Natural killer cell treated with Interleukin-12 subunit alpha and Interleukin-12 subunit beta and Interleukin-15 and Interleukin-18, amount 100 ng/mL, for 72 hours (primary cell): ENCODE measurements around the gene KRTAP4-7. TPM values are rescaled to one million over a fixed set of nuclear protein-coding genes. Genes with fewer than 3 reads are reported as not detected.
"Not testable (repeated sequence)": the region's sequence is repeated elsewhere in the genome, so short reads cannot be mapped to it uniquely, and the experiment has no call there.

ENCODE experiments used
- ATAC-seq, 2 donors: fragments of 150-1000 bp; cut with Tn5 transposase in 1 of 2; sonication (Bioruptor Pico), chemical (Tn5 transposase) in 1 of 2; 2 replicates each; pipeline ENCODE4 v1.10.0; 2021
- DNase-seq: peaks from one replicate; pipeline ENCODE4 v3.0.0; 2022; ENCODE audit warnings: low spot score
- H3K27ac Mint-ChIP-seq, 2 donors: 1 replicate in 1 of 2; 2 replicates in 1 of 2; pipeline ENCODE4 v1.8.0; 2022; ENCODE audit warnings: mixed read lengths in 2 of 2, mild to moderate bottlenecking in 1 of 2, moderate library complexity in 1 of 2
- H3K27me3 Mint-ChIP-seq, 2 donors: 1 replicate in 1 of 2; 2 replicates in 1 of 2; pipeline ENCODE4 v1.8.0; 2022; ENCODE audit warnings: mixed read lengths in 2 of 2
- H3K36me3 Mint-ChIP-seq: one replicate; pipeline ENCODE4 v1.8.0; 2022; ENCODE audit warnings: mixed read lengths
- H3K4me1 Mint-ChIP-seq, 2 donors: 1 replicate in 1 of 2; 2 replicates in 1 of 2; pipeline ENCODE4 v1.8.0; 2022; ENCODE audit warnings: low read depth in 2 of 2, mixed read lengths in 2 of 2, mild to moderate bottlenecking in 1 of 2
- H3K4me3 Mint-ChIP-seq: one replicate; pipeline ENCODE4 v1.8.0; 2022; ENCODE audit warnings: mixed read lengths
- H3K9me3 Mint-ChIP-seq: 2 replicates; pipeline ENCODE4 v1.8.0; 2022; ENCODE audit warnings: mixed read lengths
- total RNA-seq, 2 donors: library from RNA; stranded (reverse); gene quantifications; one replicate each; pipeline ENCODE4 v1.2.3, GENCODE V29; 2022

KRTAP4-7 gene
- total RNA-seq: not detected

DNA sequence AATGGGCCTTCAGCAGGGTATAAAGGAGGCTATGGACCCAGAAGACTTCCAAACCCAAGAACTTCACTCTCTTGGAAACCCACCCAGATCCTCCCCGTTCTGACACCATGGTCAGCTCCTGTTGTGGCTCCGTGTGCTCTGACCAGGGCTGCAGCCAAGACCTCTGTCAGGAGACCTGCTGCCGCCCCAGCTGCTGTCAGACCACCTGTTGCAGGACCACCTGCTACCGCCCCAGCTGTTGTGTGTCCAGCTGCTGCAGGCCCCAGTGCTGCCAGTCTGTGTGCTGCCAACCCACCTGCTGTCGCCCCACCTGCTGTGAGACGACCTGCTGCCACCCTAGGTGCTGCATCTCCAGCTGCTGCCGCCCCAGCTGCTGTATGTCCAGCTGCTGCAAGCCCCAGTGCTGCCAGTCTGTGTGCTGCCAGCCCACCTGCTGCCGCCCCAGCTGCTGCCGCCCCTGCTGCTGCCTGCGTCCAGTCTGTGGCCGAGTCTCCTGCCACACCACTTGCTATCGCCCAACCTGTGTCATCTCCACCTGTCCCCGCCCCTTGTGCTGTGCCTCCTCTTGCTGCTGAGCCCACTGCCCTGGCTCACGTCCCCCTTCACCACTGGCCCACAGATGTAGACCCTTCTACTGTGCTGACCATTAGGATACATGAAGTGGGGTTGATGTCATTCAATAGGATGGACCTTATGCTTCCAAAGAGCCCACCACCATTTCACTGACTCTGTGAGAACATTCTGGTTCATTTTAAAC lies at the start of gene KRTAP4-7:
Gene KRTAP4-7 (plus strand): TSS at position 51 of the 757 bp plus-strand sequence. CDS start 57 bp downstream, at position 108.
- not testable (repeated sequence) for H3K9me3 Mint-ChIP-seq, ATAC-seq, H3K4me1 Mint-ChIP-seq, H3K27ac Mint-ChIP-seq, H3K36me3 Mint-ChIP-seq, DNase-seq, H3K4me3 Mint-ChIP-seq
- peaks cover 17 to 28% of the 10 kb centered on the region in 2 donors for H3K27me3 Mint-ChIP-seq

DNA sequence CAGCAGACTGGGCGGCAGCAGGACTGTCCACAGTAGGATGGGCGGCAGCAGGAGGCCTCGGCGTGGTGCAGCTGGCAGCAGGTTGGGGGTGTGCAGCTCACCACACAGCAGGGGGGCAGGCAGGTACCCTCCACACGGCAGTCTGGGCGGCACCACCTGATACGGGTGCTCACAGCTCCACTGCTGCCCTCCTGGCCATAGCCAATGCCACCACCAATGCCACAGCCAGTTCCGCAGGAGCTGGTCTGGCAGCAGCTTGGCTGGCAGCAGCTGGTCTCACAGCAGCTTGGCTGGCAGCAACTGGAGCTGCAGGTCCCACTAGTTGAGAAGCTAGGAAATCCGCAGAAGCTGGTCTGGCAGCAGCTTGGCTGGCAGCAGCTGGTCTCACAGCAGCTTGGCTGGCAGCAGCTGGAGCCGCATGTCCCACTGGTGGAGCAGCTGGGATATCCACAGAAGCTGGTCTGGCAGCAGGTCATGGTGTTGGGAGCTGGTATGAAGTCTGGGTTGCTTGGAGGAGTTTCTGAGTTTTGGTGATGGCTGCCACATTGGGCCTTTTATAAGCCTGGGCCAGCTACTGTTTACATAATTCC lies 49.5 kb upstream of the KRTAP4-7 start, which contains the start of gene KRTAP1-3:
Gene KRTAP1-3 (minus strand): TSS at position 529 of the 590 bp plus-strand sequence. CDS start 53 bp downstream, at position 476.
- DNase-seq, H3K27ac Mint-ChIP-seq, H3K4me3 Mint-ChIP-seq, H3K4me1 Mint-ChIP-seq, H3K36me3 Mint-ChIP-seq, H3K9me3 Mint-ChIP-seq: not testable (repeated sequence)
- H3K27me3 Mint-ChIP-seq: peaks cover 33 to 52% of the 10 kb centered on the region in 2 donors
- peak; percentile 28 to 31 for ATAC-seq

GRCh38 chr17:41037853-41038350 lies 46.0 kb upstream of the KRTAP4-7 start:
- no peak for ATAC-seq
- H3K4me3 Mint-ChIP-seq: no peak overlapping the region
- no peak for DNase-seq

GRCh38 chr17:41040783-41041571 lies 43.0 kb upstream of the KRTAP4-7 start, which contains the start of gene KRTAP1-1:
TSS of gene KRTAP1-1 (minus strand) at chr17:41041450. CDS start at chr17:41041397, 53 bp downstream.
- H3K4me3 Mint-ChIP-seq, H3K4me1 Mint-ChIP-seq, H3K36me3 Mint-ChIP-seq, H3K9me3 Mint-ChIP-seq, ATAC-seq, H3K27ac Mint-ChIP-seq, DNase-seq: not testable (repeated sequence)
- peaks cover 30 to 41% of the 10 kb centered on the region in 2 donors for H3K27me3 Mint-ChIP-seq

More at GRCh38 chr17:41037853-41038350, 46.0 kb upstream of the KRTAP4-7 start:
- Mint-ChIP-seq H3K27me3 (peaks cover 37 to 53% of the 10 kb centered on the region in 2 donors), H3K9me3 (no peaks in the 10 kb centered on the region), H3K27ac (no peak overlapping the region), H3K36me3 (no peaks in the 10 kb centered on the region), H3K4me1 (no peaks in the 10 kb centered on the region)

GRCh38 chr17:41042953-41043352 lies 41.0 kb upstream of the KRTAP4-7 start:
- DNase-seq (no peak), ATAC-seq (no peak)
- Mint-ChIP-seq H3K27me3 (peaks cover 25 to 40% of the 10 kb centered on the region in 2 donors), H3K4me3 (no peak overlapping the region), H3K4me1 (peaks cover 0 to 4% of the 10 kb centered on the region in 2 donors), H3K36me3 (peaks cover 5% of the 10 kb centered on the region), H3K27ac (no peak overlapping the region), H3K9me3 (peaks cover 3% of the 10 kb centered on the region)

GRCh38 chr17:41046735-41047465 lies 37.0 kb upstream of the KRTAP4-7 start, which contains the start of gene KRTAP2-1:
TSS of gene KRTAP2-1 (minus strand) at chr17:41047316. CDS start at chr17:41047267, 49 bp downstream.
- peak; percentile 24 to 52 for ATAC-seq
- peaks cover 26% of the 10 kb centered on the region in 2 donors for H3K27me3 Mint-ChIP-seq
- H3K36me3 Mint-ChIP-seq, H3K27ac Mint-ChIP-seq, H3K9me3 Mint-ChIP-seq, DNase-seq, H3K4me1 Mint-ChIP-seq, H3K4me3 Mint-ChIP-seq: not testable (repeated sequence)

DNA sequence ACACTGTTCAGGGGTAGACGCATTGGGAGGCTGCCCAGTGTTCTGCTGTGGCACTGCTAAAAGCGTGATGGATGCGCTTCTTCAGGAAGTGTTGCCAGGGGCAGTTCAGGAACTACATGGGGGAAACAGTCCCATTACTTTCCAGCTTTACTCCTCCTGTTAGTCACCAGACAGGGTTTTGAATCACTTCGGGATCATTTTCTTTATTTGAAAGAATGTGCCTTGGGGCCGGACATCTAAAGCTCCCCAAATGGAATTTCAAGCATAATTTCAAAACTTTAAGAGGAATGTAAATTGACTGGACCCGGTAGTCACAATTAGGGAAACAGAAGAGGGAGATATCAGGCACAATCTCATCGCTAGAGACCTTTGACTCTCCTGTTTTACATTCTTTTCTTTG lies 35.5 kb upstream of the KRTAP4-7 start:
- peaks cover 3% of the 10 kb centered on the region for H3K36me3 Mint-ChIP-seq
- H3K27me3 Mint-ChIP-seq: peaks cover 24 to 33% of the 10 kb centered on the region in 2 donors
- H3K4me1 Mint-ChIP-seq: peaks cover 4 to 9% of the 10 kb centered on the region in 2 donors
- peaks cover 2% of the 10 kb centered on the region for H3K9me3 Mint-ChIP-seq
- ATAC-seq: no peak
- H3K4me3 Mint-ChIP-seq: no peak overlapping the region
- no peak for DNase-seq
- H3K27ac Mint-ChIP-seq: no peak overlapping the region

DNA sequence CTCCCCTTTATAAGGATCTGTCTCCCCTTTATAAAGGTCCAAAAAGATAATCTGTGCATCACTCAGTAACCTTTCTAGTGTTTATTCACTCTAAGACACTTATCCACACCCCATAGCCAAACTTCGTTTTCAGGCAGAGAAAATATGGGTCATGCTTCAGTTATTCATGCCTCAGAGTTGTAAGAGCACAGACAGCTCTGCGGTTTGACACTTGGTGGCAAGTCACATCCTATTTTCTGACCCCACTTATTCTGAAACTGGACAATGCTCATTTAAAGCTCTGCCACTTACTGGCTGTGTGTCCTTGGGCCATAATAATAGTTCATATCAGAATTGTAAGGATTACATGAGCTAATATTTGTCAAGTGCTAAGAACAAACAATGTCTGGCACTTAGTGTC lies 34.8 kb upstream of the KRTAP4-7 start:
- Mint-ChIP-seq H3K36me3 (no peaks in the 10 kb centered on the region), H3K9me3 (no peaks in the 10 kb centered on the region), H3K4me1 (peaks cover 4 to 7% of the 10 kb centered on the region in 2 donors), H3K27me3 (peaks cover 21 to 40% of the 10 kb centered on the region in 2 donors), H3K27ac (no peak overlapping the region), H3K4me3 (no peak overlapping the region)
- DNase-seq (no peak), ATAC-seq (no peak)

- H3K4me3 Mint-ChIP-seq: no peak overlapping the region
- DNase-seq (no peak), ATAC-seq (no peak)
- H3K36me3 Mint-ChIP-seq: peaks cover 2% of the 10 kb centered on the region
- no peak overlapping the region for H3K27ac Mint-ChIP-seq
- peaks cover 19 to 43% of the 10 kb centered on the region in 2 donors for H3K27me3 Mint-ChIP-seq
- H3K4me1 Mint-ChIP-seq: peaks cover 4 to 5% of the 10 kb centered on the region in 2 donors
- no peaks in the 10 kb centered on the region for H3K9me3 Mint-ChIP-seq
These were observed 31.4 kb upstream of the KRTAP4-7 start for GRCh38 chr17:41052566-41052965.

DNA sequence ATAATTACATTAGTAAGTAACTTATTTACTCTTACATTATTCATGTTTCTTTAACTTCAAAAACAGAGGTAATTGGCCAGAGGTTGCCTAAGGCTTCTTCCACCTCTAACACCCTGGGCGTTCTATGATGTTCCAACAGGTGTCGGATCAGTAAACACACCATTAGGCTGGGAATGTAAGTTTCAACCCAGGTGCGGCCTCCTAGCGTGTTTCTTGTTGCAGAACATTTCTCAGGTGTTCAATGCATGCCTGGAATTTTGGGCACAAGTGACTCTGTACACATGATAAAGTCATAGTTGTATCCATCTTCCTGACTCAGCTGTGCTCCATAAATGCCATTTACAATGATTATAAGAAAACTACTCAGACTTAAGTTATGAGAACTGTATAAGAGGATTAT lies 29.9 kb upstream of the KRTAP4-7 start:
- Mint-ChIP-seq H3K4me3 (no peak overlapping the region), H3K4me1 (peaks cover 2% of the 10 kb centered on the region in 2 donors), H3K27ac (no peak overlapping the region), H3K9me3 (no peaks in the 10 kb centered on the region), H3K36me3 (peaks cover 4% of the 10 kb centered on the region), H3K27me3 (peaks cover 24 to 47% of the 10 kb centered on the region in 2 donors)
- DNase-seq (no peak), ATAC-seq (no peak)

GRCh38 chr17:41054556-41054955 lies 29.4 kb upstream of the KRTAP4-7 start:
- H3K27ac Mint-ChIP-seq, H3K9me3 Mint-ChIP-seq, H3K4me3 Mint-ChIP-seq, H3K4me1 Mint-ChIP-seq, DNase-seq, H3K36me3 Mint-ChIP-seq: not testable (repeated sequence)
- H3K27me3 Mint-ChIP-seq: peaks cover 27 to 52% of the 10 kb centered on the region in 2 donors
- peak in 1 of 2 donors; percentile 36 for ATAC-seq

GRCh38 chr17:41055130-41055529 lies 28.8 kb upstream of the KRTAP4-7 start, which contains the start of gene KRTAP2-2:
TSS of gene KRTAP2-2 (minus strand) at chr17:41055230. CDS start at chr17:41055211, 19 bp downstream.
- peaks cover 26 to 54% of the 10 kb centered on the region in 2 donors for H3K27me3 Mint-ChIP-seq
- not testable (repeated sequence) for ATAC-seq, H3K9me3 Mint-ChIP-seq, DNase-seq, H3K4me3 Mint-ChIP-seq, H3K4me1 Mint-ChIP-seq, H3K27ac Mint-ChIP-seq, H3K36me3 Mint-ChIP-seq

GRCh38 chr17:41057547-41057946 lies 26.4 kb upstream of the KRTAP4-7 start:
- no peak for DNase-seq
- no peak overlapping the region for H3K27ac Mint-ChIP-seq
- H3K4me1 Mint-ChIP-seq: no peaks in the 10 kb centered on the region

More at GRCh38 chr17:41057547-41057946, 26.4 kb upstream of the KRTAP4-7 start:
- H3K4me3 Mint-ChIP-seq: no peak overlapping the region
- peaks cover 4% of the 10 kb centered on the region for H3K36me3 Mint-ChIP-seq
- ATAC-seq: no peak
- H3K27me3 Mint-ChIP-seq: peaks cover 37 to 71% of the 10 kb centered on the region in 2 donors
- H3K9me3 Mint-ChIP-seq: no peaks in the 10 kb centered on the region
